Measurements from ENCODE around the gene RNASEH2A. TPM values are rescaled to one million over a fixed set of nuclear protein-coding genes. Genes with fewer than 3 reads are reported as not detected.
"Not testable (repeated sequence)": the region's sequence is repeated elsewhere in the genome, so short reads cannot be mapped to it uniquely, and the experiment has no call there.

The RNASEH2A gene
- polyA plus RNA-seq, 2 donors, result 6.9 to 20.8 TPM

GRCh38 chr19:12838182-12838885, 31.9 kb downstream of the RNASEH2A start, which contains the start of gene MAST1:
Gene MAST1 (plus strand): TSS chr19:12838515. CDS start chr19:12838573, 58 bp downstream.
- Histone ChIP-seq H3K27ac (ENCODE audit: low read depth in 2 of 2, low read length in 1 of 2) (no peak within 1 kb of the TSS), H3K36me3 (ENCODE audit: control insufficient read depth in 2 of 2, insufficient read depth in 2 of 2, low read length in 1 of 2) (no peaks in the 10 kb centered on the region), H3K27me3 (ENCODE audit: control insufficient read depth in 1 of 2, insufficient read depth in 2 of 2, low read length in 2 of 2) (peaks cover 0 to 30% of the 10 kb centered on the region in 2 donors), H3K4me1 (ENCODE audit: control insufficient read depth in 2 of 2, insufficient read depth in 2 of 2, low read length in 1 of 2) (peaks cover 6 to 19% of the 10 kb centered on the region in 2 donors), H3K9me3 (ENCODE audit: control insufficient read depth in 2 of 2, insufficient read depth in 1 of 2, low read depth in 1 of 2, low read length in 1 of 2) (peaks cover 3 to 8% of the 10 kb centered on the region in 2 donors), H3K4me3 (ENCODE audit: low read depth in 1 of 2, low read length in 2 of 2) (peak within 1 kb of the TSS; percentile 18 to 40)
- 1% methylated on average over 37 to 69 of the region's 69 CpGs for WGBS, 2 donors

DNA sequence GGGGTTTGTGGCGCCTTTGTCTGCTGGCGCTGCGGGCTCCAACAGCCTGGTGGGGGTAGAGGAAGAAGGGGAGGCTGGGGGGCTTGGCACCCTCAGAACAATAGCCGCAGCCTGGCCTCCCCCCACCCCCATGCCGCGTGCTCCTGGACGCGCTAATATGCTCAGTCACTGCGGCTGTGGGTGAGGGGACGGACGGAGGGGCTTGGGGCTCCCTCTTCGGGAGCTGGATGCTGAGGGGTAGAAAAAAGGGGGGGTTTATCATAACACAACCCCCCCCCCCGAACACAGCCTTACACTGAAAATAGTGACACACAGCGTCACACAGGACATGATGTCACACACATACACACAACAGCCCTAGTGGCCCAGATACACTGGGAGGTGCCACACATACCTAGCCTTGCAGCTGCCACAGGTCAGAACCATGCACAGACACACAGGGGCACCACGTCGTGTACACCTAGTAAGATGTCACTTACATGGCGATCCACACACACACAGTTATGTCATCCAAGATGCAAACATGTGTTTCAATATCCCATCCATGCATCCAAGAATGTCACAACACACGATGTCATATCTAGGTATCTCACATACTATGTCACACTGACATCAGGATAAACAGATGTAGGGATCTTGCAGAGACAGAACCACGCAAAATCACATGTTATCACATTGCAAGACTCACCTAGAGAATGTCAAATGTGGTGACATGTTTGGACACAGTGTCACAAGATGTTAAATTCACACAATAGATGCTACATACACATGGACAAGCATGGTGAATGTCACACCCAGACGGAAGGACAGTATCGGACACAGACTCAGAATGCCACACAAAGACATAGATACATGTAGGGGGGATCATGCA, 32.7 kb downstream of the RNASEH2A start:
- WGBS, 2 donors, result 20 to 23% methylated on average over 18 to 21 of the region's 21 CpGs
- peaks cover 3 to 8% of the 10 kb centered on the region in 2 donors for H3K9me3 ChIP-seq (ENCODE audit: control insufficient read depth in 2 of 2, insufficient read depth in 1 of 2, low read depth in 1 of 2, low read length in 1 of 2)
- peaks cover 0 to 24% of the 10 kb centered on the region in 2 donors for H3K27me3 ChIP-seq (ENCODE audit: control insufficient read depth in 1 of 2, insufficient read depth in 2 of 2, low read length in 2 of 2)
- H3K27ac ChIP-seq (ENCODE audit: low read depth in 2 of 2, low read length in 1 of 2), result no peak overlapping the region
- peaks cover 6 to 16% of the 10 kb centered on the region in 2 donors for H3K4me1 ChIP-seq (ENCODE audit: control insufficient read depth in 2 of 2, insufficient read depth in 2 of 2, low read length in 1 of 2)
- peak overlapping the region in 1 of 2 donors; percentile 40 for H3K4me3 ChIP-seq (ENCODE audit: low read depth in 1 of 2, low read length in 2 of 2)
- H3K36me3 ChIP-seq (ENCODE audit: control insufficient read depth in 2 of 2, insufficient read depth in 2 of 2, low read length in 1 of 2), result no peaks in the 10 kb centered on the region

DNA sequence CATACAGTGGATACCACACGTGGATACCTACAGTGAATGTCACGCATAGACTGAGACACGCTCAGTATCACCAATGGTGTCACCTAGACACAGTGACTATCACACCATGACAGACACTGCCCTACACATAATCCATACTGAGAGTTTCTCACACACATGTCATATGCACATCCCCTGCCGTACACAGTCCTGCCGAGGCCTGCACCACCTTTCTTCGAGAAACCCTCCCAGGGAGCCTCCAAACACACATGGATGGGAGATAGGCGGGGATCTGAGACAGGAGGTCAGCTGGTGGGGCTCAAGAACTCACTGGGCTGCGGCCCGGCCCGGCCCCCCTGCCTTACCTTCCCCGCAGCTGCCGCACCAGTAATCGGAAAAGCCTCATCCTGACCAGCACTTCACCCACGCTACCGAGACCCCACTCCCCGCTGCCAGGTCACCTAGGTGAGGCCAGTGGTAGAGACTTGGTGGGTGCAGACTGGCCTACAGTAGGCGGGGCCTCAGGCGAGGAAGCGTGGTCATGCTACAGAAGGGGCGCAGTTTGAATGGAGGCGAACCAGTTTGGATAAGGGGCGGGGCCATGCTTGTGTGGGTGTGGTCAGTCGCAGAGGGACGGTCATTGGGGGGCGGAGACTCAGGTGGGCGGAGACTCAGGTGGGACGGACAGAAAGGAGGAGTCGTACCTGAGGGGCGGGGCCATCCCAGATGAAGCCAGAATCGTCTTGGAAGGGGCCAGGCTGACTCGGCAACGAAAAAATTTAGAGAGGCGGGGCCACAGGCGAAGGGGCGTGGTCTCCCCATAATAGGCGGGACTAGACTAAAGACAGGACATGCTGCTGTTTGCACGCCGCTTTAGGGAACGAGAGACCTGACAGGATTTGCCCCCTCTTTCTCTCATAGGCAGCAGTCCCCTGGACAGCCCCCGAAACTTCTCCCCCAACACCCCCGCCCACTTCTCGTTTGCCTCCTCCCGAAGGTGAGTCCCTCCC, 34.0 kb downstream of the RNASEH2A start:
- H3K4me3 ChIP-seq (ENCODE audit: low read depth in 1 of 2, low read length in 2 of 2), result peak overlapping the region in 1 of 2 donors; percentile 0
- peaks cover 0 to 11% of the 10 kb centered on the region in 2 donors for H3K27me3 ChIP-seq (ENCODE audit: control insufficient read depth in 1 of 2, insufficient read depth in 2 of 2, low read length in 2 of 2)
- no peak overlapping the region for H3K27ac ChIP-seq (ENCODE audit: low read depth in 2 of 2, low read length in 1 of 2)
- peaks cover 4 to 11% of the 10 kb centered on the region in 2 donors for H3K4me1 ChIP-seq (ENCODE audit: control insufficient read depth in 2 of 2, insufficient read depth in 2 of 2, low read length in 1 of 2)
- 24 to 25% methylated on average over 43 of the region's 43 CpGs for WGBS, 2 donors
- no peaks in the 10 kb centered on the region for H3K36me3 ChIP-seq (ENCODE audit: control insufficient read depth in 2 of 2, insufficient read depth in 2 of 2, low read length in 1 of 2)
- H3K9me3 ChIP-seq (ENCODE audit: control insufficient read depth in 2 of 2, insufficient read depth in 1 of 2, low read depth in 1 of 2, low read length in 1 of 2), result peaks cover 3 to 8% of the 10 kb centered on the region in 2 donors

- H3K36me3 ChIP-seq (ENCODE audit: control insufficient read depth in 2 of 2, insufficient read depth in 2 of 2, low read length in 1 of 2), result no peaks in the 10 kb centered on the region
- no peak overlapping the region for H3K4me3 ChIP-seq (ENCODE audit: low read depth in 1 of 2, low read length in 2 of 2)
- no peak overlapping the region for H3K27ac ChIP-seq (ENCODE audit: low read depth in 2 of 2, low read length in 1 of 2)
- H3K27me3 ChIP-seq (ENCODE audit: control insufficient read depth in 1 of 2, insufficient read depth in 2 of 2, low read length in 2 of 2), result peaks cover 0 to 10% of the 10 kb centered on the region in 2 donors
- whole genome bisulfite sequencing, 2 donors, result 4% methylated on average over 29 of the region's 29 CpGs
- H3K9me3 ChIP-seq (ENCODE audit: control insufficient read depth in 2 of 2, insufficient read depth in 1 of 2, low read depth in 1 of 2, low read length in 1 of 2), result peaks cover 3 to 8% of the 10 kb centered on the region in 2 donors
- H3K4me1 ChIP-seq (ENCODE audit: control insufficient read depth in 2 of 2, insufficient read depth in 2 of 2, low read length in 1 of 2), result peaks cover 4 to 10% of the 10 kb centered on the region in 2 donors
Measured at GRCh38 chr19:12841094-12841493, 34.7 kb downstream of the RNASEH2A start.

GRCh38 chr19:12842511-12842910, 36.1 kb downstream of the RNASEH2A start:
- peaks cover 3 to 8% of the 10 kb centered on the region in 2 donors for H3K9me3 ChIP-seq (ENCODE audit: control insufficient read depth in 2 of 2, insufficient read depth in 1 of 2, low read depth in 1 of 2, low read length in 1 of 2)
- H3K27ac ChIP-seq (ENCODE audit: low read depth in 2 of 2, low read length in 1 of 2), result no peak overlapping the region
- no peaks in the 10 kb centered on the region for H3K36me3 ChIP-seq (ENCODE audit: control insufficient read depth in 2 of 2, insufficient read depth in 2 of 2, low read length in 1 of 2)
- peaks cover 8 to 10% of the 10 kb centered on the region in 2 donors for H3K4me1 ChIP-seq (ENCODE audit: control insufficient read depth in 2 of 2, insufficient read depth in 2 of 2, low read length in 1 of 2)
- 87 to 92% methylated on average over 18 of the region's 18 CpGs for WGBS, 2 donors
- no peak overlapping the region for H3K4me3 ChIP-seq (ENCODE audit: low read depth in 1 of 2, low read length in 2 of 2)
- H3K27me3 ChIP-seq (ENCODE audit: control insufficient read depth in 1 of 2, insufficient read depth in 2 of 2, low read length in 2 of 2), result peaks cover 0 to 7% of the 10 kb centered on the region in 2 donors

- WGBS, 2 donors, result 82 to 85% methylated on average over 11 of the region's 11 CpGs
- no peak overlapping the region for H3K4me3 ChIP-seq (ENCODE audit: low read depth in 1 of 2, low read length in 2 of 2)
- peaks cover 8 to 12% of the 10 kb centered on the region in 2 donors for H3K4me1 ChIP-seq (ENCODE audit: control insufficient read depth in 2 of 2, insufficient read depth in 2 of 2, low read length in 1 of 2)
- no peaks in the 10 kb centered on the region for H3K36me3 ChIP-seq (ENCODE audit: control insufficient read depth in 2 of 2, insufficient read depth in 2 of 2, low read length in 1 of 2)
- peaks cover 3 to 8% of the 10 kb centered on the region in 2 donors for H3K9me3 ChIP-seq (ENCODE audit: control insufficient read depth in 2 of 2, insufficient read depth in 1 of 2, low read depth in 1 of 2, low read length in 1 of 2)
- no peak overlapping the region for H3K27ac ChIP-seq (ENCODE audit: low read depth in 2 of 2, low read length in 1 of 2)
- H3K27me3 ChIP-seq (ENCODE audit: control insufficient read depth in 1 of 2, insufficient read depth in 2 of 2, low read length in 2 of 2), result peaks cover 0 to 7% of the 10 kb centered on the region in 2 donors
Measured at GRCh38 chr19:12843328-12843727, 36.9 kb downstream of the RNASEH2A start.

DNA sequence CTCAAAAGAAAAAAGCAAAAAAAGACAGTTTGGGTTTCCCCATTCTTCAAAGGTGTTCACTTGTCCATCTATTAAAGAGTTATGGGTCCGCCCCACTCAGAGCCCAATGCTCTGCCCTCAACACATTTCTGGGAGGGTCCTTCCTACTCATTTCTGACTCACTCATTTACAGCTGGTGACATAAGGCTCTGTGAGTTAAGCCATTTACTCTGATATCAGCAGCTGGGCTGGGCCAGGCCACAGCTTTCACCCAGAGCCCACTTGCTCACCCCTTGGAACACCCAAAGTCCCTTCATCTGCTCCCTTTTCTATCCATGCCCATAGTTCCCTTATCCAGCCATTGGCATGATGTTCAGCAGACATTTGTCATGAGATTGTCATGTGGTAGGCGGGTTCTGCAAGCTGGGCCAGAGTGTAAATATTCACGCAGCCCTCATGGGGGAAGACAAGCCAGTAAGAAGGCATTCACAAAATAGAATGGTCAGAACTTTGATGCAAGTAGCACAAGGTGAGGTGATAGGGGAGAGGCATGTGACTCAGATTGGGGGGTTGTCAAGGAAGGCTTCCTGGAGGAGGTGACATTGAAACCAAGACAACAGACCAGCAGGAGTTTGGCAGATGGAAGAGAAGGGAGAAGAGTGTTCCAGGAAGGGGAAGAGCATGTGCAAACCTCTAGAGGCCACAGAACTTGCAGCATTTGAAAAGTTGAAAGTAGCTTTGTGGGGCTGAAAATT, 37.8 kb downstream of the RNASEH2A start:
- H3K27me3 ChIP-seq (ENCODE audit: control insufficient read depth in 1 of 2, insufficient read depth in 2 of 2, low read length in 2 of 2), result peaks cover 0 to 3% of the 10 kb centered on the region in 2 donors
- peaks cover 8% of the 10 kb centered on the region in 2 donors for H3K4me1 ChIP-seq (ENCODE audit: control insufficient read depth in 2 of 2, insufficient read depth in 2 of 2, low read length in 1 of 2)
- no peaks in the 10 kb centered on the region for H3K36me3 ChIP-seq (ENCODE audit: control insufficient read depth in 2 of 2, insufficient read depth in 2 of 2, low read length in 1 of 2)
- 76 to 78% methylated on average over 3 of the region's 3 CpGs for WGBS, 2 donors
- no peak overlapping the region for H3K4me3 ChIP-seq (ENCODE audit: low read depth in 1 of 2, low read length in 2 of 2)
- H3K27ac ChIP-seq (ENCODE audit: low read depth in 2 of 2, low read length in 1 of 2), result no peak overlapping the region
- H3K9me3 ChIP-seq (ENCODE audit: control insufficient read depth in 2 of 2, insufficient read depth in 1 of 2, low read depth in 1 of 2, low read length in 1 of 2), result peaks cover 0 to 8% of the 10 kb centered on the region in 2 donors

GRCh38 chr19:12846613-12847012, 40.2 kb downstream of the RNASEH2A start:
- not testable (repeated sequence) for H3K36me3 ChIP-seq (ENCODE audit: control insufficient read depth in 2 of 2, insufficient read depth in 2 of 2, low read length in 1 of 2); H3K27me3 ChIP-seq (ENCODE audit: control insufficient read depth in 1 of 2, insufficient read depth in 2 of 2, low read length in 2 of 2); H3K4me3 ChIP-seq (ENCODE audit: low read depth in 1 of 2, low read length in 2 of 2); H3K4me1 ChIP-seq (ENCODE audit: control insufficient read depth in 2 of 2, insufficient read depth in 2 of 2, low read length in 1 of 2); H3K27ac ChIP-seq (ENCODE audit: low read depth in 2 of 2, low read length in 1 of 2); H3K9me3 ChIP-seq (ENCODE audit: control insufficient read depth in 2 of 2, insufficient read depth in 1 of 2, low read depth in 1 of 2, low read length in 1 of 2)
- 77 to 81% methylated on average over 7 of the region's 7 CpGs for WGBS, 2 donors
